Body of pancreas (tissue), 4 donors: ENCODE results near the gene ARAP2. TPM values are rescaled to one million over a fixed set of nuclear protein-coding genes. Genes with fewer than 3 reads are reported as not detected.

Source experiments
- ATAC-seq: fragments of 150-250 bp; one replicate; pipeline ENCODE4 v1.9.1; 2016
- DNase-seq, 4 donors: peaks; one replicate each; pipeline ENCODE4 v3.0.0-alpha.2; 2019
- H3K27ac ChIP-seq, 4 donors: fragments of 200-600 bp; sonication (generic); 1 replicate in 3 of 4; 2 replicates in 1 of 4; pipeline versions ENCODE4 v1.5.1 to v1.6.1; 2016 to 2019; ENCODE audit warnings: mild to moderate bottlenecking in 1 of 4, mixed read lengths in 1 of 4, moderate library complexity in 1 of 4
- H3K27me3 ChIP-seq, 2 donors: fragments of 200-600 bp; sonication (generic); one replicate each; pipeline ENCODE4 v1.6.0; 2016; ENCODE audit warnings: mild to moderate bottlenecking in 1 of 2
- H3K36me3 ChIP-seq, 2 donors: fragments of 200-600 bp; sonication (generic); replicated peaks in 1 of 2; 2 replicates each; pipeline ENCODE4 v1.5.1; 2016; ENCODE audit warnings: low read depth in 2 of 2; ENCODE audit not compliant: insufficient read depth in 1 of 2
- H3K4me1 ChIP-seq: fragments of 200-600 bp; sonication (generic); one replicate; pipeline ENCODE4 v1.6.0; 2016
- H3K4me3 ChIP-seq, 2 donors: fragments of 200-600 bp; sonication (generic); 1 replicate in 1 of 2; 2 replicates in 1 of 2; pipeline ENCODE4 v1.5.1; 2016 to 2019
- H3K9me3 ChIP-seq, 3 donors: fragments of 200-600 bp; sonication (generic); 1 replicate in 2 of 3; 2 replicates in 1 of 3; pipeline ENCODE4 v1.5.1; 2016
- POLR2A ChIP-seq, 3 donors: fragments of 450-650 bp; IDR thresholded peaks; one replicate each; pipeline ENCODE4 v1.6.1; 2016; ENCODE audit warnings: antibody characterized with exemption in 3 of 3, mild to moderate bottlenecking in 2 of 3
- WGBS, 2 donors: methylation state at CpG; one replicate each; pipeline ENCODE4 v1.1.5; 2017; 5-methylcytosine and 5-hydroxymethylcytosine counted together
- intact Hi-C: fragments of 100-400 bp; cut with DNase I; formaldehyde crosslinking; loops from one replicate; pipeline ENCODE4 v1.15.1; 2023
- total RNA-seq, 2 donors: library from RNA; depleted of rRNA; stranded (reverse); fragments of >200 nt; gene quantifications; one replicate each; pipeline ENCODE4 v1.1.0, GENCODE V29; 2016
- TF ChIP-seq, protein P1 (sequence below), 7 experiments: fragments of 450-650 bp in 4 of 7; fragments of 200-600 bp in 3 of 7; sonication (generic) in 3 of 7; IDR thresholded peaks; one replicate each; pipeline ENCODE4 v1.5.1; 2016 to 2019; ENCODE audit warnings: antibody characterized with exemption in 7 of 7

ARAP2 gene
- total RNA-seq, 2 donors from 2014 or later: 12.5 to 14.3 TPM

DNA sequence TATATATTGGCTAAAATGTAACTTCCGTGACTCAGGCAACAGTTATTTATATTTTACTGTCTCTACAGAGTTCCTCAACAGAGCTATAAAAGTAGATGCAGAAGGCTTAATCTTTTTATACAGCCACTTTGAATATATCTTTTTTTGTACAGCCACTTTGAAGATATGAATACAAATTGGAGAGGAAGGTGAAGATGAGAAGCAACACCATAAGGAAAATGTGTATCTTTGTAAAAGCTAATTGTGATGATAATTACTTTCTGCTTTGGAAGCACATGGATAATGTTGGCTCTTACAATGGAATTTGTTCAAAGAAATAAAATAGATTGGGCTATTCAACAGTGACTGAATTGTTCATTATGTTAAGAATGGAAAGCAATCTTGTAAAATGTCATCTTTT, 205.8 kb downstream of the ARAP2 start:
- Histone ChIP-seq H3K4me1 (no peaks in the 10 kb centered on the region), H3K27me3 (no peaks in the 10 kb centered on the region), H3K27ac (no peak overlapping the region), H3K36me3 (no peaks in the 10 kb centered on the region), H3K9me3 (no peaks in the 10 kb centered on the region), H3K4me3 (no peak overlapping the region)
- ATAC-seq (no peak), DNase-seq (no peak)
- 94% methylated on average over 1 of the region's 1 CpG for WGBS, 2 donors
- TF ChIP-seq, protein P1, sequence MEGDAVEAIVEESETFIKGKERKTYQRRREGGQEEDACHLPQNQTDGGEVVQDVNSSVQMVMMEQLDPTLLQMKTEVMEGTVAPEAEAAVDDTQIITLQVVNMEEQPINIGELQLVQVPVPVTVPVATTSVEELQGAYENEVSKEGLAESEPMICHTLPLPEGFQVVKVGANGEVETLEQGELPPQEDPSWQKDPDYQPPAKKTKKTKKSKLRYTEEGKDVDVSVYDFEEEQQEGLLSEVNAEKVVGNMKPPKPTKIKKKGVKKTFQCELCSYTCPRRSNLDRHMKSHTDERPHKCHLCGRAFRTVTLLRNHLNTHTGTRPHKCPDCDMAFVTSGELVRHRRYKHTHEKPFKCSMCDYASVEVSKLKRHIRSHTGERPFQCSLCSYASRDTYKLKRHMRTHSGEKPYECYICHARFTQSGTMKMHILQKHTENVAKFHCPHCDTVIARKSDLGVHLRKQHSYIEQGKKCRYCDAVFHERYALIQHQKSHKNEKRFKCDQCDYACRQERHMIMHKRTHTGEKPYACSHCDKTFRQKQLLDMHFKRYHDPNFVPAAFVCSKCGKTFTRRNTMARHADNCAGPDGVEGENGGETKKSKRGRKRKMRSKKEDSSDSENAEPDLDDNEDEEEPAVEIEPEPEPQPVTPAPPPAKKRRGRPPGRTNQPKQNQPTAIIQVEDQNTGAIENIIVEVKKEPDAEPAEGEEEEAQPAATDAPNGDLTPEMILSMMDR (IDR thresholded peaks at IDR 0.05): no peak
- no peak for TF ChIP-seq POLR2A (IDR thresholded peaks at IDR 0.05)
- intact Hi-C loops: no loop called here

DNA sequence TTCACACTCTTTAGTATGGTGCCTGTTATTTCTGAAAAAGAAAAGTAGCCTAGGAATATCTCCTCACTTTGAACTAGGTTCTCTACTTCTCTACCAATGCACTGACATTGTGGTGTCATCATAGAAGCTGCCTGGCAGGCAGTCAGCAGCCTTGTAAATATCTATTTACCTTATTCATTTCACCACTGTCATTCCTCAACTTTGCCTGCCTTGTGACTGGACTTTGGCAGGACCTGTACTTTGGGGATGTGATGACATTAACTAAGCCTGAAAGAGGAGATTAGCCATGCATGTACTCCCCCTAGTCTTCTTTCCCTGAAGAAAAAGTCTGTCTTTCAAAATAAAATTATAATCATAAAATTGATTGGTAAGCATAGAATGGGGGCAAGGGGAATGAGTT, 207.2 kb downstream of the ARAP2 start:
- TF ChIP-seq POLR2A (IDR thresholded peaks at IDR 0.05): no peak
- TF ChIP-seq, protein P1 (IDR thresholded peaks at IDR 0.05): no peak
- Histone ChIP-seq H3K36me3 (no peaks in the 10 kb centered on the region), H3K27ac (no peak overlapping the region), H3K4me3 (no peak overlapping the region), H3K27me3 (no peaks in the 10 kb centered on the region), H3K4me1 (no peaks in the 10 kb centered on the region), H3K9me3 (no peaks in the 10 kb centered on the region)
- DNase-seq: no peak
- intact Hi-C loops: no loop called here
- ATAC-seq: no peak

DNA sequence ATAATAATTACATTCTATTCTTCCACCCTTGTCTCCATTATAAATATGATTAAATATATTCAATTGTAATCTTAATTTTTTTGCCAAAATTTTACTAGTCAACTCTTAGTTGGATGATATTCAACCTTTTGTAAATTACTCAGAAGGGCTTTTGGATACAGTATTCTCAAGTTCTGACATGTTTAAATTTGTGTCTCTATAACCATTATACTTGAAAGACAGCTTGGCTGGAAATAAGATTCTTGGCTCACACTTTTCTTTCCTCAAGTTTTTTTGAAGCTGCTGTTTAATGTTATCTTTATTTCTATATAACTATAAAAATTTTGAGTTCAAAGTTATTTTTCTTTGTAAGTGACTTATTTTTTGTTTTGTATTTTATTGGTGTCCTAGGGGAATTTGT, 214.4 kb downstream of the ARAP2 start:
- Histone ChIP-seq H3K4me3 (no peak overlapping the region), H3K27ac (no peak overlapping the region), H3K4me1 (no peaks in the 10 kb centered on the region), H3K27me3 (no peaks in the 10 kb centered on the region), H3K36me3 (no peaks in the 10 kb centered on the region), H3K9me3 (no peaks in the 10 kb centered on the region)
- intact Hi-C loops: no loop called here
- DNase-seq (no peak), ATAC-seq (no peak)
- no peak for TF ChIP-seq POLR2A (IDR thresholded peaks at IDR 0.05)
- TF ChIP-seq, protein P1 (IDR thresholded peaks at IDR 0.05): no peak

DNA sequence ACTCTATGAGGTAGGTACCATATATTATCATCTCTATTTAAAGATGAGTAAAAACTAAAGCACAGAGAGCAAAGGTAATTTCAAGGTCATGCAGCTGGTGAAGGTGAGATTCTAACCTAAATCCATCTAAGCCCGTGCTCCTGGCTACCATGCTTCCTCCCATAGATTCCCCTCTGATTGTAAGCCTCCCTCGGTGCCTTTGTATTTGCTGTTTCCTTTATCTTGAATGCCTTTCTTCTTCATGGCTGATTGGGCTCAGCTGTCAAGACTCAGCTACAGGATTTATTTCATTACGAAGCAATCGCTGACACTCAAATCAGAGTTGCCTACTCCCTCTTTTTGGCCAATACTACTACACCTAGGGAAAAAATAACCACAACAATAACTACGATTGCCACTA, 217.1 kb downstream of the ARAP2 start:
- Histone ChIP-seq H3K36me3 (no peaks in the 10 kb centered on the region), H3K4me3 (no peak overlapping the region), H3K27ac (no peak overlapping the region), H3K9me3 (no peaks in the 10 kb centered on the region), H3K27me3 (no peaks in the 10 kb centered on the region), H3K4me1 (no peaks in the 10 kb centered on the region)
- intact Hi-C loops: no loop called here
- ATAC-seq: no peak
- DNase-seq: no peak
- TF ChIP-seq, protein P1 (IDR thresholded peaks at IDR 0.05): no peak
- TF ChIP-seq POLR2A (IDR thresholded peaks at IDR 0.05): no peak
- 39 to 47% methylated on average over 5 of the region's 5 CpGs for WGBS, 2 donors

DNA sequence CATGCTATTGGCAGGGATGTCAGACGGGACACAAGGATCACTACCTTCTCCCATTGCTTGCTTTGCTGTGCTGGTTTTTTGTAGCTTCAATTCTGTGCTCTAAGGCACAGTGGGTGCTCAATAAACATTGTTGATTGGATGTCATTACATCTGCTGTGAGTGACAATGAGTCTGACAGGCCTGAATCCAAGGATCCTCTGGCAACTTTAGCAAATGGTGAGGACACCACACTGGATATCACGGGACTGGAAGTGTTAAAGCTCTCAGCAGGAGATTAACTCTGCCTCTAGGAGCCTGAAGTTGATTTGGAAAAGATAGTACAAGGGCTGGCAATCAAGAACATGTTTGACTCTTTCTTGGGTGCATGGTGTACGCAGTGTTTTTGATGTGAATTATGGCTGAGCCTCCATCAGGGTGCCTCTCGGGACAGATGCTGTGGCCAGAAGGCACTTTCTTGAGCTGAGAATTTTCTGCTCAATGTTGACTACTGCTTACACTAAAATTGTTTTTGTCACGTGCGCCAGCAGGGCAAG, 217.9 kb downstream of the ARAP2 start:
- no peak for TF ChIP-seq POLR2A (IDR thresholded peaks at IDR 0.05)
- TF ChIP-seq, protein P1 (IDR thresholded peaks at IDR 0.05): no peak
- Histone ChIP-seq H3K4me1 (no peaks in the 10 kb centered on the region), H3K9me3 (no peaks in the 10 kb centered on the region), H3K4me3 (no peak overlapping the region), H3K27me3 (no peaks in the 10 kb centered on the region), H3K27ac (no peak overlapping the region), H3K36me3 (no peaks in the 10 kb centered on the region)
- intact Hi-C loops: no loop called here
- no peak for ATAC-seq
- DNase-seq: no peak
- WGBS, 2 donors: 59 to 65% methylated on average over 6 of the region's 6 CpGs
